Fibroblast of upper back skin (primary cell): ENCODE results near the gene MSTN.
"Not testable (repeated sequence)": the region's sequence is repeated elsewhere in the genome, so short reads cannot be mapped to it uniquely, and the experiment has no call there.

Source experiments
- DNase-seq: peaks from one replicate; pipeline ENCODE4 v3.0.0-alpha.2; 2013

Gene MSTN

GRCh38 chr2:190062053-190062452 lies 476 bp downstream of the MSTN start:
- DNase-seq: no peak

DNA sequence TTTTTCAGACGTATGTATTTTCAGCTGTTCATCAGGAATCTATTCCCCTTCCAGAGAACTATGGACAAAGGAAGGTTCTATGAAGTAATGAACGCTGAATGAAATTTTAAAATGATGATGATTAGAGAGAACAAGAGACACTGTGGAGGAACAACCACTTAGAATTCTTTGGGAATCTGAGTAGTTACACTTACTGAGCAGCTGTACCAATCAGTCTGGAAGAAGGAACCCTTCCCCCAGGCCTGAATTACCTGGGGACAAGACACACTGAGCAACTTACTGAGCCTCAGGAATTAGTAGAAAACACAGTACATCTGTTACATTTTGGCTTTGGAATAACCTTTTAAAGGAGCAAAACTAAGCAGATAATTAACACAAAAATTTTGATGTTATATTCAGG lies 1.9 kb downstream of the MSTN start:
- DNase-seq: no peak

DNA sequence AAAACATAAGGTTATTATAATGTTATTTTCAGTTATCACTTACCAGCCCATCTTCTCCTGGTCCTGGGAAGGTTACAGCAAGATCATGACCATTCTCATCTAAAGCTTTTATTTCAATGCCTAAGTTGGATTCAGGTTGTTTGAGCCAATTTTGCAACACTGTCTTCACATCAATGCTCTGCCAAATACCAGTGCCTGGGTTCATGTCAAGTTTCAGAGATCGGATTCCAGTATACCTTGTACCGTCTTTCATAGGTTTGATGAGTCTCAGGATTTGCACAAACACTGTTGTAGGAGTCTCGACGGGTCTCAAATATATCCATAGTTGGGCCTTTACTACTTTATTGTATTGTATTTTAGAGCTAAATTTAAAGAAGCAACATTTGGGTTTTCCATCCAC lies 2.5 kb downstream of the MSTN start:
- DNase-seq: no peak

GRCh38 chr2:190053426-190053825 lies 9.1 kb downstream of the MSTN start:
- DNase-seq: no peak

GRCh38 chr2:190052307-190052706 lies 10.2 kb downstream of the MSTN start:
- DNase-seq: no peak

DNA sequence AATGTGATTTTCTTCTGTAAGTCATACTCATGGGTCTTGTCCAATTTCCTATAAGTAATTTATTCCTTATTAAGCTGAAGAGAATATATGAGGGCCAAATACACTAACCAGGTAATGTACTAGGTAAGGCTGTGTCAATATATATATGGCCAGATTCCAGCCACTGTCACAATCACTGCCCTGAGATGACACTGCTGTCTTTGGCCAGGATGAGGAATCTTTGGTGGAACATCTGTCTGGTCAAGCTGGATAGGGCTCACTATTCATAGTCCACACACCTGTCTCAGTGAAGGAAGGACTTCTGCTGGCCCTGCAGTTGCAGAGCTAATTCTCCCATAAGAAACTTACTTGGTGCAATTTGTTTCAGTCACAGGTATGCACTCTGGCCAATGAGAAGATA lies 11.3 kb downstream of the MSTN start:
- no peak for DNase-seq

DNA sequence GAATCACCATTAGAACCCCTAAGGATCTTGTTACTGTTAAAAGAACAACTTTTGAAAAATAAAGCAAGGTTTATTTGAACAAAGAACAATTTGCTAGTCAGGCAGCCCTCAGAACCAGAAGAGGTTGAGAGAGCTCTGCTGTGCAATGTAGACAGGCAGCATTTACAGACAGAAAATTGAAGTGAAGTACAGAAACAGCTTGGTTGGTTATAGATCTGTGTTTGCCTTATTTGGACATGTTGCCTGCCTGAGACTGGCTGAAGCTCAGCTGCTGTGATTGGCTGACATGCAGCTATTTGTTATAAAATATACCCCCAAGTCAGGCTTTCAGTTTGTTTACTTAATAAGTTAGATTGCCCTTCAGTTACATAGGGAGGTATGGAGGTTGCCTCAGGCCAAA lies 12.5 kb downstream of the MSTN start:
- DNase-seq: peak; percentile 37

DNA sequence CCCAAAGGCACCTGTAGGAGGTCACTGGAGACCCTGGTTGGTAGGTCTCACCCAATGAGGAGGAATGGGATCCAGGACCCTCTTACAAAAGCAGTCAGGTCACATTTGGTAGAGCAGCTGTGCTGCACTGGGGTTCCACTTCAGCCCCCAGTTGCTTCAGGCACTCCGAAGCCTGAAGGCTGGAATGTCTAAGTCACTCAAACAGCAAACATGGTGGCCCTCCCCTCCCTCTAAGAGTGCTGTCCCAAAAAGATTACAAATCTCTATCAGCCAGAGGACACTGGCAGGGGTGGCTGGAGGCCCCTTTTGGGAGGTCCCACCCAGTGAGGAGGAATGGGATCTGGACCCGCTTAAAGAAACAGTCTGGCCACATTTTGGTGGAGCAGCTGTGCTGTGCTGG lies 17.7 kb downstream of the MSTN start:
- DNase-seq: no peak

DNA sequence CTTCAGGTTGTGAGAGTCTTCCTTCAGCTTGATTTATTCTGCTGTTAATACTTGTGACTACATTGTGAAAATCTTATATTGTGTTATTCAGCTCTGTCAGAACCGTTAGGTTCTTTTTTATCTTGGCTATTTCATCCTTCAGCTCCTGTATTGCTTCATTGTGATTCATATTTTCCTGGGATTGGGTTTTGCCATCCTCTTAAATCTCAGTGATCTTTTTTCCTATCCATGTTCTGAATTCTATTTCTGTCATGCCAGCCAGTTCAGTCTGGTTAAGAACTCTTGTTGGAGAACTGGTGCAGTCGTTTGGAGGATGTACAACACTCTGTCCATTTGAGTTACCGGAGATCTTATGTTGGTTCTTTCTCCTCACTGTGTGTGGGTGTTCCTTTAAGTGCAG lies 19.1 kb downstream of the MSTN start:
- peak; percentile 41 for DNase-seq

DNA sequence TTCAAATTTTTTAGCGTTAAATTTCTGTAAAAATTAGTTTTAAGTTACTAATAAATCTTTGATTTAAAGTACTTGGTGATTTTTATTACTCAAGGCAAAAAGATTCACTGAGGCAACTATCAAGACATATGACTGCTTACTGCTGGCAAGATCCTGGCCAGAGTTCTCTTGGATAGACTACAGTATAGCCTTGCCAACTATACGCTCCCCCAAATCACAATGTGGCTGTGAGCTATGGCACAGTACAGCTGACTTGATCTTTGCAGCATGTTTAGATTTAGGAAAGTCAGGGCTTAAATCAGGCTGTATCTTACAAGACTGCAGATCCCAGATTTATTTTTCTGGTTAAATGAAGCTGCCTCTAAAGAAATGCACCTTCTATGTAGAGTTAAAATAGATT lies 26.5 kb downstream of the MSTN start:
- no peak for DNase-seq

- not testable (repeated sequence) for DNase-seq
These were observed 28.1 kb downstream of the MSTN start for GRCh38 chr2:190034417-190034816.

DNA sequence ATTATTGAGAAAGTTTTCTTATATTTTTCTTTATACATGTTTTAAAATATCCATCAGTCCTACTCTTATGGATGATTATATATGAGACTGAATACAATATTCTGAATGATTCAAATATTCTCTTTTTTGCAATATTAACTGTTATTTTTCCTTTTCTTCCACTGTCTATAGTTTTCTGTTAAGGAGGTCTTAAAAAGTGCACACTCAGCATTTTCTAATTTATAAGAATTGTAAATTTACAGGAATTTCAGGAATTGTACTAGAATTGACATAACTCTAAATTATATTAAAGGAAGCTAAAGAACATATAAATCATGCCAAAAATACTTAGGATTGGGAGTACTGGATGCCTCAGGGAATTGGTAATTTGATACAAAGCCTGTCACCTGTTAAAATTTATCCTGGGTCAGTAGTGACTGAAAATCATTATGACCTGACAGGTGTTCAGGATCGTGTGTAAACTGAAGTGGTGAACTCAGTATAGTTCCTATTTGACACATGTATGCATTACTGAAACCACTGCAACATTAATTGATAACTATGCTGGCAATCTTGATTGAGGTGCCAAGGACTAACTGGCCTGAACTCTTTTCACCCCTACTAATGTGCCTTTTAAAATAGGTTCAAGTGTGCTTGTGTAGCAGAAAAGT lies 30.4 kb downstream of the MSTN start:
- DNase-seq: no peak

GRCh38 chr2:190023860-190024259 lies 38.7 kb downstream of the MSTN start:
- peak; percentile 50 for DNase-seq

DNA sequence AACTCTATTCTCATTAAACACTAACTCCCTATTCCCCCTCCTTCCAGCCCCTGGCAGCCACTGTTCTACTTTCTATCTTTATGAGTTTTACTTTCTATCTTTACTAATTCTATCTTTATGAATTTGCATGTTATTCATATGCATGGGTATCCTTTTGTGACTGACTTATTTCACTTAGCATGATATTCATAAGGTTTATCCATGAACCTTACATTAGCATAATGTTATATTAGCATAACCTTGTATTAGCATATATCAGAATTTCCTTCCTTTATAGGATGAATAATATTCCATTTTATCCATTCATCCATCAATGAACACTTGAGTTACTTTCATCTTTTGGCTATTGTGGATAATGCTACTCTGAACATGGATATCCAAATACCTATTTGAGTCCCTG lies 41.8 kb downstream of the MSTN start:
- no peak for DNase-seq

DNA sequence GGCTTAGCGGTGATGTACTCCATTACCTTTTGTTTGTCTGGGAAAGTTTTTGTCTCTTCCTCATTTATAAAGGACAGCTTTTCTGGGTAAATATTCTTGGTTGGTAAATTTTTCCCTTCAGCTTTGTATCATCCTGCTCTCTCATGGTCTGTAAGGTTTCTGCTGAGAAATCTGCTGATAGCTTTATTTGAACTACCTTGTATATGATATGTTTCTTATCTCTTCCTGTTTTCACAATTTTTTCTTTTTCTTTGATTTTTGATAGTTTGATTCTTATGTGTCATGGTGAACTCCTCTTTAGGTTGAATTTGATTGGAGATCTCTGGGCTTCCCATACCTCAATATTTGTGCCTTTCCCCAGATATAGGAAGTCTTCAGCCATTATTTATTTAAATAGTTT lies 44.7 kb downstream of the MSTN start:
- DNase-seq: no peak

- DNase-seq: not testable (repeated sequence)
These were observed 46.6 kb downstream of the MSTN start for GRCh38 chr2:190015969-190016368.
